ENCODE data around the gene LMF1. TPM values are rescaled to one million over a fixed set of nuclear protein-coding genes. Genes with fewer than 3 reads are reported as not detected.

LMF1 gene
- total RNA-seq, 3 donors from 2014 or later (not counting 1 experiment from before 2014, with no cell fraction given): 28.2 to 42.2 (median 41.2) TPM

DNA sequence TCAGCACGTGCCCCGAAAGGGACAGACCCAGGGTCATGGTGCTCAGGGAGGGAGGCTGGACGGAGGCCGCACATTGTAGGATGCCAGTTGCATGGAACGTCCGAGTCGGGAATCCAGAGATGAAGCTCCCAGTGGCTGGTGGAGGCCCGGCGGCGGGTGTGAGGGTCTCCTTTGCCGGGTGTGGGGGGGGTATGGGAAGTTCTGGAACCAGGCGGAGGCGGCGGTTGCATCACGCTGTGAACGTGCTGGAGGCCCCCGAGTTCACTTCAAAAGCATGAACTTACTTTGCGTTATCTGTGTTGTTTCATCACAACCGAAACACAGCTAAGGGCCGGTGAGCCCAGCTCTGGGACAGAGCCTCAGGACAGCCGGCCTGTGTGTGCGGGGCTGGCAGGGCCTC is 96.9 kb downstream of the LMF1 start:
- Mint-ChIP-seq H3K4me1 (peaks cover 0 to 4% of the 10 kb centered on the region in 2 donors), H3K4me3 (no peak overlapping the region), H3K27me3 (ENCODE audit: low read depth in 2 of 2) (no peaks in the 10 kb centered on the region), H3K36me3 (no peaks in the 10 kb centered on the region), H3K9me3 (no peaks in the 10 kb centered on the region), H3K27ac (no peak overlapping the region)
- Histone ChIP-seq H3K36me3 (ENCODE audit: control insufficient read depth, insufficient read depth, low read length) (peaks cover 4% of the 10 kb centered on the region), H3K4me3 (ENCODE audit: low read length) (no peak overlapping the region), H3K4me1 (ENCODE audit: control insufficient read depth, insufficient read depth, low read length) (peaks cover 7% of the 10 kb centered on the region), H3K27ac (ENCODE audit: low read length) (no peak overlapping the region), H3K9me3 (ENCODE audit: control insufficient read depth, insufficient read depth, low read length) (no peaks in the 10 kb centered on the region), H3K27me3 (ENCODE audit: control insufficient read depth, insufficient read depth, low read length) (no peaks in the 10 kb centered on the region)
- ATAC-seq (no peak), DNase-seq (no peak)
- 95% methylated on average over 22 of the region's 22 CpGs for WGBS (ENCODE audit: insufficient coverage)
- intact Hi-C loops (cut with micrococcal nuclease): no loop called here
- TF ChIP-seq, protein P1, sequence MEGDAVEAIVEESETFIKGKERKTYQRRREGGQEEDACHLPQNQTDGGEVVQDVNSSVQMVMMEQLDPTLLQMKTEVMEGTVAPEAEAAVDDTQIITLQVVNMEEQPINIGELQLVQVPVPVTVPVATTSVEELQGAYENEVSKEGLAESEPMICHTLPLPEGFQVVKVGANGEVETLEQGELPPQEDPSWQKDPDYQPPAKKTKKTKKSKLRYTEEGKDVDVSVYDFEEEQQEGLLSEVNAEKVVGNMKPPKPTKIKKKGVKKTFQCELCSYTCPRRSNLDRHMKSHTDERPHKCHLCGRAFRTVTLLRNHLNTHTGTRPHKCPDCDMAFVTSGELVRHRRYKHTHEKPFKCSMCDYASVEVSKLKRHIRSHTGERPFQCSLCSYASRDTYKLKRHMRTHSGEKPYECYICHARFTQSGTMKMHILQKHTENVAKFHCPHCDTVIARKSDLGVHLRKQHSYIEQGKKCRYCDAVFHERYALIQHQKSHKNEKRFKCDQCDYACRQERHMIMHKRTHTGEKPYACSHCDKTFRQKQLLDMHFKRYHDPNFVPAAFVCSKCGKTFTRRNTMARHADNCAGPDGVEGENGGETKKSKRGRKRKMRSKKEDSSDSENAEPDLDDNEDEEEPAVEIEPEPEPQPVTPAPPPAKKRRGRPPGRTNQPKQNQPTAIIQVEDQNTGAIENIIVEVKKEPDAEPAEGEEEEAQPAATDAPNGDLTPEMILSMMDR (IDR thresholded peaks at IDR 0.05): no peak

DNA sequence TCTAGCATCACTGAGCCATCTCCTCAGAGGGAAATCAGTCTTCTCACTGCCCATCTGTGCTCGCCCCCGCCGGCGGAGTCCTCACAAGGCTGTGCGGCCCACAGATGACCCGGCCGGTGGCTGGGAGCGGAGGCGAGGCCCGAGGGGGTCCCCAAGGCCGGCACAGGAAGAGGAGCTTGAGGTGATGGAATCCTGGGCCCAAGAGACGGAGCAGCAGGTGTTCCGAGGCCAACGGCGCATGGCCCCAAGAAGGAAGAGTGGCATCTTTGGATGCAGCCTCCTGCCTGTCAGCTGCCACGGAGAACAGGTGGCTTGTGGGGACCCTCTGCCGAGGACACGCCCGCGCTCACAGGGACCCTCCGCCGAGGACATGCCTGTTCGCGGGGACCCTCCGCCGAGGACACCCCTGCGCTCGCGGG is 97.5 kb downstream of the LMF1 start:
- peaks cover 0 to 4% of the 10 kb centered on the region in 2 donors for H3K4me1 Mint-ChIP-seq

DNA sequence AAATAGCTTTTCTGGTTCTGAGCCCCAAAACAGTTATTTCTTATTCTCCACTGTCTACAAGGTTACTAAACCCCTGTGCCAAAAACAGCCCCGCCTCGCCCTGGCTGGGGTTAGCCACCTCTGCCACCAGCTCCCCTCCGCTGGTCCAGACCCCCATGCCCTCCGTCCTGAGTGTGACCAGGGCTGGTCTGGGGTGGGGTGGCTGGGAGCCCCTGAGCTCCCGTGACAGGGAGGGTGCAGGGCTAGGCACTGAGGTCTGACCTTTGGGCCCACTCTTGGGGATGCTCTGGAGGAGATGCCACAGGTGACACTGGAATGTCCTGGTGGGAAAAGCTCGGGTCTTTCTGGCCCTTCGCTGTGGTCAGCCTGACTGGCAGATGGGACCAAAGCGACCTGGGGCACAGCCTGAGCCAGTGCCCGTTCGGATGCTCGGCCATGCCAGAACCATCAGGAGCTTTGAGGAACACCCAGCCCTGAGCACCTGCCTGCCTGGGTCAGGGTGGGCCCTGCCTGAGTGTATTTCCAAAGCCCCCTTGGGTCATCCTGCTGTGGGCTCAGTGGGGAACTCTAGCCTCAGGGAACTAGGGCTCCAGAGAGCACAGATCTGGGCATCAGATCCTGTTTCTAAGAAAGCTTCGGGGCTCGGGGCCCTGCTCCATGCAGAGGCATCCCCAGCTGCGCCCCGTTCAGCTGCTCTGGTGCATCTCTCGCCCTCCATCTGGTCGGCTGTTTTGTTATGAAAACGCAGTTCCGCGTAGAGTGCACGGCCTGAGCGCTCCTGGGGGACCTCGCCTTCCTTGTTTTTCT is 98.1 kb downstream of the LMF1 start:
- Histone ChIP-seq H3K9me3 (ENCODE audit: control insufficient read depth, insufficient read depth, low read length) (no peaks in the 10 kb centered on the region), H3K27ac (ENCODE audit: low read length) (no peak overlapping the region), H3K4me1 (ENCODE audit: control insufficient read depth, insufficient read depth, low read length) (no peaks in the 10 kb centered on the region), H3K36me3 (ENCODE audit: control insufficient read depth, insufficient read depth, low read length) (peaks cover 4% of the 10 kb centered on the region), H3K27me3 (ENCODE audit: control insufficient read depth, insufficient read depth, low read length) (no peaks in the 10 kb centered on the region), H3K4me3 (ENCODE audit: low read length) (no peak overlapping the region)
- H3K4me3 Mint-ChIP-seq: no peak overlapping the region
- H3K36me3 Mint-ChIP-seq: no peaks in the 10 kb centered on the region
- no peak overlapping the region for H3K27ac Mint-ChIP-seq
- ATAC-seq: no peak
- TF ChIP-seq, protein P1 (IDR thresholded peaks at IDR 0.05): no peak
- no peak for DNase-seq
- no peaks in the 10 kb centered on the region for H3K9me3 Mint-ChIP-seq
- WGBS (ENCODE audit: insufficient coverage): 89% methylated on average over 23 of the region's 23 CpGs
- intact Hi-C loops (cut with micrococcal nuclease): no loop called here
- no peaks in the 10 kb centered on the region for H3K27me3 Mint-ChIP-seq (ENCODE audit: low read depth in 2 of 2)
- peaks cover 0 to 4% of the 10 kb centered on the region in 2 donors for H3K4me1 Mint-ChIP-seq

More for the DNA sequence above, 97.5 kb downstream of the LMF1 start:
- TF ChIP-seq, protein P1 (IDR thresholded peaks at IDR 0.05): no peak
- Histone ChIP-seq H3K27ac (ENCODE audit: low read length) (no peak overlapping the region), H3K4me3 (ENCODE audit: low read length) (no peak overlapping the region), H3K4me1 (ENCODE audit: control insufficient read depth, insufficient read depth, low read length) (peaks cover 5% of the 10 kb centered on the region), H3K36me3 (ENCODE audit: control insufficient read depth, insufficient read depth, low read length) (peaks cover 4% of the 10 kb centered on the region), H3K9me3 (ENCODE audit: control insufficient read depth, insufficient read depth, low read length) (no peaks in the 10 kb centered on the region), H3K27me3 (ENCODE audit: control insufficient read depth, insufficient read depth, low read length) (no peaks in the 10 kb centered on the region)
- Mint-ChIP-seq H3K27me3 (ENCODE audit: low read depth in 2 of 2) (no peaks in the 10 kb centered on the region), H3K9me3 (no peaks in the 10 kb centered on the region), H3K4me3 (no peak overlapping the region), H3K36me3 (no peaks in the 10 kb centered on the region), H3K27ac (no peak overlapping the region)
- intact Hi-C loops (cut with micrococcal nuclease): no loop called here
- 85% methylated on average over 29 of the region's 29 CpGs for WGBS (ENCODE audit: insufficient coverage)
- DNase-seq: no peak
- no peak for ATAC-seq

All from natural killer cell (primary cell).